Measurements from ENCODE around the gene DSCAM. TPM values are rescaled to one million over a fixed set of nuclear protein-coding genes. Genes with fewer than 3 reads are reported as not detected.

The DSCAM gene
- total RNA-seq, 1 donor from 2014 or later, result not detected

GRCh38 chr21:40687625-40688024, 159.3 kb downstream of the DSCAM start:
- H3K4me3 ChIP-seq, result no peak overlapping the region
- H3K27ac ChIP-seq, result no peak overlapping the region
- DNase-seq (ENCODE audit: extremely low spot score in 2 of 2), result no peak
- no peaks in the 10 kb centered on the region for H3K4me1 ChIP-seq
- no peaks in the 10 kb centered on the region for H3K36me3 ChIP-seq
- H3K9me3 ChIP-seq, result no peaks in the 10 kb centered on the region
- TF ChIP-seq POLR2A (IDR thresholded peaks at IDR 0.05), result no peak
- TF ChIP-seq POLR2AphosphoS5 (IDR thresholded peaks at IDR 0.05; ENCODE audit: insufficient read depth in 1 of 2, low read depth in 1 of 2), result no peak
- TF ChIP-seq, protein P1, sequence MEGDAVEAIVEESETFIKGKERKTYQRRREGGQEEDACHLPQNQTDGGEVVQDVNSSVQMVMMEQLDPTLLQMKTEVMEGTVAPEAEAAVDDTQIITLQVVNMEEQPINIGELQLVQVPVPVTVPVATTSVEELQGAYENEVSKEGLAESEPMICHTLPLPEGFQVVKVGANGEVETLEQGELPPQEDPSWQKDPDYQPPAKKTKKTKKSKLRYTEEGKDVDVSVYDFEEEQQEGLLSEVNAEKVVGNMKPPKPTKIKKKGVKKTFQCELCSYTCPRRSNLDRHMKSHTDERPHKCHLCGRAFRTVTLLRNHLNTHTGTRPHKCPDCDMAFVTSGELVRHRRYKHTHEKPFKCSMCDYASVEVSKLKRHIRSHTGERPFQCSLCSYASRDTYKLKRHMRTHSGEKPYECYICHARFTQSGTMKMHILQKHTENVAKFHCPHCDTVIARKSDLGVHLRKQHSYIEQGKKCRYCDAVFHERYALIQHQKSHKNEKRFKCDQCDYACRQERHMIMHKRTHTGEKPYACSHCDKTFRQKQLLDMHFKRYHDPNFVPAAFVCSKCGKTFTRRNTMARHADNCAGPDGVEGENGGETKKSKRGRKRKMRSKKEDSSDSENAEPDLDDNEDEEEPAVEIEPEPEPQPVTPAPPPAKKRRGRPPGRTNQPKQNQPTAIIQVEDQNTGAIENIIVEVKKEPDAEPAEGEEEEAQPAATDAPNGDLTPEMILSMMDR (IDR thresholded peaks at IDR 0.05), result no peak
- H3K27me3 ChIP-seq, result no peaks in the 10 kb centered on the region
- intact Hi-C loops (cut with DNase I), result no loop called here

DNA sequence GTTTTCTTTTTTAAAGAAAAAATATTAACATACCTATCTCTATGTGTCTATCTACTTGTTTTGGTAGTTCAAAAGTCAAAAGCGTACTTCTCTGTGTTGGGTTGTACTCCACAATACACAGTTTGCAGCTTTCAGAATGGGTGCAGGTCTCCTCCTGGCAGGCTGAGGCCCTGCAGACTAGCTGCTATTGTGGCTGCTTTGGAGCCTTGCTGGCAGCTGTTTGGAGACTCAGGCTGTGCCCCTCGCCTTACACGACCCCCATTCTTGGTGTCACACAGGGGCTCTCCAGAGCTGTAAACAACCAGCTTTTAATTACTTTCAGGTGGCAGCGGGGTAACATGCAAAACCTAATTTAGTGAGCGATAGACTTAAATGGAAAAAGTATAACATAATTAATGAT, 160.4 kb downstream of the DSCAM start:
- no peak for DNase-seq (ENCODE audit: extremely low spot score in 2 of 2)
- Histone ChIP-seq H3K27ac (no peak overlapping the region), H3K27me3 (no peaks in the 10 kb centered on the region), H3K4me1 (no peaks in the 10 kb centered on the region), H3K9me3 (no peaks in the 10 kb centered on the region), H3K4me3 (no peak overlapping the region), H3K36me3 (no peaks in the 10 kb centered on the region)
- TF ChIP-seq POLR2A (IDR thresholded peaks at IDR 0.05), result no peak
- TF ChIP-seq, protein P1 (IDR thresholded peaks at IDR 0.05), result no peak
- no peak for TF ChIP-seq POLR2AphosphoS5 (IDR thresholded peaks at IDR 0.05; ENCODE audit: insufficient read depth in 1 of 2, low read depth in 1 of 2)
- intact Hi-C loops (cut with DNase I), result no loop called here

DNA sequence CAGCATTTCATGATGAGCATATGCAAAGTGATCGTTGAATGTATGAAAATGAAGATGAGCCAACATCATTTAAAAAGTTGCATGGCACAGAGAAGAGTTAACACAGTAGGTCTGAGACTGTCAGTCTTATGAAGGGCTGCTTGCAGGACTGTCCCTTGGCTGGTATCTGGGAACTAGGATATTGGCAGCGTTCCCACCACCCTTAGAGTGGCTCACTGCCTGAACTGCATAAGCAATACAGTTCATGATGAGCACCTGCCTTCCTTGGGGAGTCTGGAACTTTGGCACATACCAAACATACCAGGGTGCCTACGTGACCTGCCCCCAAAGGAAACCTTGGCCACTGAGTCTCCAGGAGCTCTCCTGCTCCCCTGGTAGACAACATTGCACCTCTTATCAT, 161.8 kb downstream of the DSCAM start:
- H3K9me3 ChIP-seq, result no peaks in the 10 kb centered on the region
- no peaks in the 10 kb centered on the region for H3K27me3 ChIP-seq
- intact Hi-C loops (cut with DNase I), result no loop called here
- no peak overlapping the region for H3K27ac ChIP-seq
- H3K4me1 ChIP-seq, result no peaks in the 10 kb centered on the region
- DNase-seq (ENCODE audit: extremely low spot score in 2 of 2), result no peak
- no peak for TF ChIP-seq POLR2A (IDR thresholded peaks at IDR 0.05)
- TF ChIP-seq POLR2AphosphoS5 (IDR thresholded peaks at IDR 0.05; ENCODE audit: insufficient read depth in 1 of 2, low read depth in 1 of 2), result no peak
- TF ChIP-seq, protein P1 (IDR thresholded peaks at IDR 0.05), result no peak
- no peak overlapping the region for H3K4me3 ChIP-seq
- no peaks in the 10 kb centered on the region for H3K36me3 ChIP-seq

GRCh38 chr21:40684726-40685125, 162.2 kb downstream of the DSCAM start:
- no peak for DNase-seq (ENCODE audit: extremely low spot score in 2 of 2)
- no peak overlapping the region for H3K4me3 ChIP-seq
- intact Hi-C loops (cut with DNase I), result no loop called here
- TF ChIP-seq, protein P1 (IDR thresholded peaks at IDR 0.05), result no peak
- TF ChIP-seq POLR2A (IDR thresholded peaks at IDR 0.05) (no peak), POLR2AphosphoS5 (IDR thresholded peaks at IDR 0.05; ENCODE audit: insufficient read depth in 1 of 2, low read depth in 1 of 2) (no peak)
- no peaks in the 10 kb centered on the region for H3K9me3 ChIP-seq
- H3K36me3 ChIP-seq, result no peaks in the 10 kb centered on the region
- no peak overlapping the region for H3K27ac ChIP-seq
- H3K4me1 ChIP-seq, result no peaks in the 10 kb centered on the region
- H3K27me3 ChIP-seq, result no peaks in the 10 kb centered on the region

GRCh38 chr21:40683349-40683748, 163.6 kb downstream of the DSCAM start:
- intact Hi-C loops (cut with DNase I), result no loop called here
- no peak for TF ChIP-seq POLR2AphosphoS5 (IDR thresholded peaks at IDR 0.05; ENCODE audit: insufficient read depth in 1 of 2, low read depth in 1 of 2)
- TF ChIP-seq POLR2A (IDR thresholded peaks at IDR 0.05), result no peak
- TF ChIP-seq, protein P1 (IDR thresholded peaks at IDR 0.05), result no peak
- no peak overlapping the region for H3K27ac ChIP-seq
- no peak overlapping the region for H3K4me3 ChIP-seq
- no peak for DNase-seq (ENCODE audit: extremely low spot score in 2 of 2)
- no peaks in the 10 kb centered on the region for H3K36me3 ChIP-seq
- no peaks in the 10 kb centered on the region for H3K27me3 ChIP-seq
- no peaks in the 10 kb centered on the region for H3K4me1 ChIP-seq
- H3K9me3 ChIP-seq, result no peaks in the 10 kb centered on the region

All from vagina (tissue), 2 donors.